Muscle layer of duodenum (tissue), 2 donors: ENCODE measurements around the gene ZNF618.

ENCODE experiments used
- H3K27ac ChIP-seq: one replicate; pipeline ENCODE4 v1.7.0; 2013; ENCODE audit warnings: mild to moderate bottlenecking, low read length
- H3K27me3 ChIP-seq: one replicate; pipeline ENCODE4 v1.7.0; 2013; ENCODE audit warnings: low read depth, mild to moderate bottlenecking, control low read depth, low read length
- H3K36me3 ChIP-seq, 2 donors: one replicate each; pipeline ENCODE4 v1.7.0; 2013; ENCODE audit warnings: low read length in 2 of 2, control low read depth in 1 of 2, mild to moderate bottlenecking in 1 of 2; ENCODE audit not compliant: insufficient read depth in 2 of 2, control insufficient read depth in 1 of 2
- H3K4me1 ChIP-seq, 2 donors: one replicate each; pipeline ENCODE4 v1.7.0; 2013; ENCODE audit warnings: low read length in 2 of 2, mild to moderate bottlenecking in 2 of 2, control low read depth in 1 of 2, moderate library complexity in 1 of 2; ENCODE audit not compliant: insufficient read depth in 2 of 2, control insufficient read depth in 1 of 2
- H3K4me3 ChIP-seq, 2 donors: one replicate each; pipeline ENCODE4 v1.7.0; 2013; ENCODE audit warnings: low read length in 2 of 2, low read depth in 1 of 2, mild to moderate bottlenecking in 1 of 2
- H3K9me3 ChIP-seq, 2 donors: one replicate each; pipeline ENCODE4 v1.7.0; 2013; ENCODE audit warnings: low read length in 2 of 2, control low read depth in 1 of 2, mild to moderate bottlenecking in 1 of 2; ENCODE audit not compliant: control insufficient read depth in 1 of 2
- donor health status: healthy.

ZNF618 gene

GRCh38 chr9:113963017-113963620, 87.0 kb downstream of the ZNF618 start:
- Histone ChIP-seq H3K27me3 (no peaks in the 10 kb centered on the region), H3K27ac (no peak overlapping the region), H3K4me1 (peaks cover 0 to 14% of the 10 kb centered on the region in 2 donors), H3K4me3 (no peak overlapping the region), H3K36me3 (no peaks in the 10 kb centered on the region), H3K9me3 (no peaks in the 10 kb centered on the region)

- Histone ChIP-seq H3K9me3 (no peaks in the 10 kb centered on the region), H3K36me3 (peaks cover 0 to under 1% of the 10 kb centered on the region in 2 donors), H3K4me3 (no peak overlapping the region), H3K27ac (no peak overlapping the region), H3K4me1 (peaks cover 0 to 14% of the 10 kb centered on the region in 2 donors), H3K27me3 (no peaks in the 10 kb centered on the region)
Observed at GRCh38 chr9:113963696-113964494, 87.8 kb downstream of the ZNF618 start.

GRCh38 chr9:113964495-113965170, 88.5 kb downstream of the ZNF618 start:
- Histone ChIP-seq H3K27me3 (no peaks in the 10 kb centered on the region), H3K4me1 (peaks cover 0 to 14% of the 10 kb centered on the region in 2 donors), H3K27ac (no peak overlapping the region), H3K36me3 (peaks cover 0 to 5% of the 10 kb centered on the region in 2 donors), H3K9me3 (no peaks in the 10 kb centered on the region), H3K4me3 (no peak overlapping the region)

GRCh38 chr9:113966394-113966793, 90.3 kb downstream of the ZNF618 start:
- Histone ChIP-seq H3K4me3 (no peak overlapping the region), H3K27ac (no peak overlapping the region), H3K9me3 (no peaks in the 10 kb centered on the region), H3K4me1 (peaks cover 0 to 14% of the 10 kb centered on the region in 2 donors), H3K27me3 (no peaks in the 10 kb centered on the region), H3K36me3 (peaks cover 0 to 5% of the 10 kb centered on the region in 2 donors)

DNA sequence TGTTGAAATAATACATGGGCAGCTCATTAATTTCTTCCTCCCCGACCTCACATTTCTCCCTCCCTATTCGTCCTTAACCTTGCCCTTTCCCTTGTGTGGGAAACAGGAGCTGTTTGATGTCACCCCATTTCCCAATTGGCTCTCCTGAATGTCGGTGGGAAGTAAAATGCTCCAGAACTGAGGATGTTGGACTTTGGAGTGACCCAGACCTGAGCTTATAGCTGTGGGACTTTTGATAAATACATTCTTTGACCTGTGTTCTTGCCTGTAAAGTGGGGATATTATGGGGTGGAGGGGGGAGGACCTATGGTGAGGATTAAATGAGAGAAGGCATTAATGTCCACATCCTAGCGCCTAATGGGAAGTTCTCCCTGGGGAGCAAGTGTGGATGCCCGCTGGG, 91.3 kb downstream of the ZNF618 start:
- Histone ChIP-seq H3K27me3 (no peaks in the 10 kb centered on the region), H3K4me1 (peaks cover 0 to 14% of the 10 kb centered on the region in 2 donors), H3K36me3 (peaks cover 0 to 5% of the 10 kb centered on the region in 2 donors), H3K9me3 (no peaks in the 10 kb centered on the region), H3K4me3 (no peak overlapping the region), H3K27ac (no peak overlapping the region)

GRCh38 chr9:113969343-113969742, 93.2 kb downstream of the ZNF618 start:
- H3K4me1 ChIP-seq = peaks cover 0 to 14% of the 10 kb centered on the region in 2 donors
- H3K27me3 ChIP-seq = no peaks in the 10 kb centered on the region
- H3K9me3 ChIP-seq = no peaks in the 10 kb centered on the region
- peaks cover 0 to 5% of the 10 kb centered on the region in 2 donors for H3K36me3 ChIP-seq
- H3K4me3 ChIP-seq = no peak overlapping the region
- no peak overlapping the region for H3K27ac ChIP-seq

DNA sequence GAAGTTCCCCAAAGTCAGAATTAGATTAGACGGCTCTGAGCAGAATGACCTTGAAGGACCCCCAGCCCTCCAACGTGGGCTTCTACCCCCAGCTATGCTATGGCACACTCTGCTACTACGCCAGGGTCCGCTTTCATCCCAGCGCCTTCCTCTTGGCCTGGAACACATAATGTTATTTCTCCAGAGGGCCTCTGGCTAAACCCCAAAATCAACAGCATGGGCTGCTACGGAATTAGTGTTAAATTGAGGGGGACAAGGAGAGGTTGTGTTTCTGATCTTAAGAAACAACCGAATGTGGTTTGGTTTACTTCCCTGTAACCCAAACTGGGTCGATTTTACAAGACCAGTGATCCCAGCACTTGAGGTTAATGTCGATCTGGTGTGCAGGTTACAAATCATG, 97.1 kb downstream of the ZNF618 start:
- Histone ChIP-seq H3K4me1 (no peaks in the 10 kb centered on the region), H3K36me3 (peaks cover 0 to 5% of the 10 kb centered on the region in 2 donors), H3K9me3 (no peaks in the 10 kb centered on the region), H3K4me3 (no peak overlapping the region), H3K27ac (no peak overlapping the region), H3K27me3 (no peaks in the 10 kb centered on the region)

- no peak overlapping the region for H3K4me3 ChIP-seq
- H3K36me3 ChIP-seq = peaks cover 0 to 4% of the 10 kb centered on the region in 2 donors
- H3K4me1 ChIP-seq = no peaks in the 10 kb centered on the region
- H3K27me3 ChIP-seq = no peaks in the 10 kb centered on the region
- no peak overlapping the region for H3K27ac ChIP-seq
- H3K9me3 ChIP-seq = no peaks in the 10 kb centered on the region
Observed at GRCh38 chr9:113973963-113974413, 97.9 kb downstream of the ZNF618 start.

- H3K4me1 ChIP-seq = no peaks in the 10 kb centered on the region
- H3K4me3 ChIP-seq = no peak overlapping the region
- H3K36me3 ChIP-seq = no peaks in the 10 kb centered on the region
- no peak overlapping the region for H3K27ac ChIP-seq
- H3K9me3 ChIP-seq = no peaks in the 10 kb centered on the region
- H3K27me3 ChIP-seq = no peaks in the 10 kb centered on the region
Observed at GRCh38 chr9:113976915-113977314, 100.8 kb downstream of the ZNF618 start.

- H3K36me3 ChIP-seq = no peaks in the 10 kb centered on the region
- H3K4me1 ChIP-seq = no peaks in the 10 kb centered on the region
- H3K4me3 ChIP-seq = no peak overlapping the region
- H3K27ac ChIP-seq = no peak overlapping the region
- H3K9me3 ChIP-seq = no peaks in the 10 kb centered on the region
- H3K27me3 ChIP-seq = no peaks in the 10 kb centered on the region
Observed at GRCh38 chr9:113978725-113979342, 102.7 kb downstream of the ZNF618 start.
